Measurements from ENCODE around the gene ZCCHC2.

ZCCHC2 gene

DNA sequence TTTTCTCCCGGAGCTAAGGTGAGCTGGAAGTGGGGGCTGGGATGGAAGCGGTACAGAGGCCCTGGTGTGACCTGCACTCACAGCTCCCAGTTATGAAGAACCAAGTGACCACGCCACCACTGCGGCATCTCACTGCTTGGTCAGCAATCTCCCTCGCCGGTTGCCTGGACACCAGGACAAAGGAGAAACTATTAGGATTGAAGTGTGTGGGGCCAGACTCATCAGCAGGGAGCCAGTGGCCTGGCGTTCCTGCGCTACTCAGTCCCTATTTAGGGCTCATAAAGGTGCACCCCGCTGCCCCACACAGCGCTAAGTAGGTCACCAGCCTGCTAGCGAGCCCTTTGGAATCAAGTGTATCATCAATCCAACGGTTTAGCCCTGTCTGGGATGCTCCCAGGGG is 82.9 kb downstream of the ZCCHC2 start:
- H3K4me3 ChIP-seq (ENCODE audit: low read depth, low read length): no peak overlapping the region

DNA sequence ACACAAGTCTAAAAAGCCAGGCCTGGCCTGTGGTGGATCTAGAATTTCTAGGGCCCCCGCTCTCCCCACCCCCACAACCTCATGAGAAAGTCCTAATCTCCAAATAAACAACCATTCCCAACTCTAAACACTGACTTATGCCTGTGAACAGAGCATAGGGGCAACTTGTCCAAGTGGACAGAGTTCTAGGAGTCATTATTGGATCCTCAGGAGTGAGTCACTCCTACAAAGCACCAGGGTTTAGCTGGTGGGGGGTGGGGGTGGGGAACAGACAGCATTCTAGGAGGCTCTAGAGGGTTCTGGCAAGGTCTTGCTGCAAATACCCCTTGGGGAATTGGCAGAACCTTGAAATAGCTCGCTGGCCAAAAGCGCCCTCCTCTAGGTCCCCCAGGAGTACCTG is 83.3 kb downstream of the ZCCHC2 start:
- no peak overlapping the region for H3K4me3 ChIP-seq (ENCODE audit: low read depth, low read length)

DNA sequence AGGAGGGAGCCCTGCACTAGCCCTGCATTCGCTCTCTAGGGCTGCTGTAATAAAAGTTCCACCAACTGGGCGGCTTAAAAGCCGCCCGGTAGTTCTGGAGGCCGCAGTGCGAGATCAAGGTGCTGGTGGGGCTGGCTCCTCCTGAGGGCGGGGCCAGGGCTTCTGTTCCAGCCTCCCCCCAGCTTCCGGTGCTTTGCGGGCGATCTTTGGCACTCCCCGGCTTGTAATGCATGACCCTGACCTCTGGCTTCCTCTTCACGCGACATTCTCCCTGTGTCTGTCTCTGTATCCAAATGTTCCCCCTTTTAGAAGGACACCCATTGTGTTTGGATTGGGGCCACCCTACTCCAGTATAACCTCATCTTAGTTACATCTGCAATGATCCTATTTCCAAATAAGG is 84.5 kb downstream of the ZCCHC2 start:
- no peak overlapping the region for H3K4me3 ChIP-seq (ENCODE audit: low read depth, low read length)

DNA sequence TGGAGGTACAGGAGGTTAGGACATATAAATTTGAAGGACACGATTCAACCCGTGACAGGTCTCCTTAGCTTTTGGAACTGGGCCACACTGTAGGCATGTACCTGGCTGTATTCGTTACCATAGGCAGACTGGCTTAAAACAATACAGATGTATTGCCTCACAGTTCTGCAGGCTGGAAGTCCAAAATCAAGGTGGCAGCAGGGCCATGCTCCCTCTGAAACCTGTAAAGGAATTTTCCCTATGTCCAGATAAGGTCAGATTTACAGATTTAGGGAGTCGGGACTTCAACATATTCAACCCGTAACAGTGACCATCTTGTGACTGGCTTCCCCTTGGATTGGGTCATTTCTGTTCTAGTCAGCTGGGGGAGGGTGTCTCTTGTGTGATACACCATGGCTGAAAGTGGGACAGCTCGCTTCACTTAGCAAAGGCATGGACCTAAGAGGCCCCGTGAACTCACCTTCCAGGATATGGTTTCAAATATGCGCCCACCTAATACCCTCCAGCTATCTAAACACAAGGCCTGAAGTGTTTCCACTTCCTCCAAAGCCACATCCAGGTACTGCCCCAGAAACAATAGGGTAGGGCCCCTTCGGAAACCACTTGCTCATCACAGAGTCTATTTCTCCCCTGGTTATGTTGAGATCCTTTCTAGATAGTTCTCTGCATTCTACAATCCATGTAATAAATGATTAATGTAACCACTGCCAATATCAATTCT is 85.0 kb downstream of the ZCCHC2 start:
- no peak overlapping the region for H3K4me3 ChIP-seq (ENCODE audit: low read depth, low read length)

DNA sequence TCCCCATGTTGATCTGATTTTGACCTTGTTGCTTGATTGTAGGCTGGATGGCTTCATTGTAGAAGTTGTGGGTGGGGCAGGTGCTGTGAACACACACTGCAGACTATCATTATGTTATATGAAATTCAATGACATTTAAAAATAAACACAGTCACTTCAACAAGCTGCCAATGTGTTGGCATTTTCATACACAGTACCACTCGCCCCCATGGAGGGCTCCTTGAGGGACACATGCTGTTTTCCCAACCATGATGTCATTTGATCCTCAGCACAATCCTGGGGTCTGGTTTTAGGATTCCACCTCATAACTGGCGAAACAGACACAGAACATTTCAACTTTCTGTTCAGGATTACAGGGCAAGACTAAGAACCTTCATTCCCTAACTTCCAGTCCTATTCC is 86.9 kb downstream of the ZCCHC2 start:
- no peak overlapping the region for H3K4me3 ChIP-seq (ENCODE audit: low read depth, low read length)

DNA sequence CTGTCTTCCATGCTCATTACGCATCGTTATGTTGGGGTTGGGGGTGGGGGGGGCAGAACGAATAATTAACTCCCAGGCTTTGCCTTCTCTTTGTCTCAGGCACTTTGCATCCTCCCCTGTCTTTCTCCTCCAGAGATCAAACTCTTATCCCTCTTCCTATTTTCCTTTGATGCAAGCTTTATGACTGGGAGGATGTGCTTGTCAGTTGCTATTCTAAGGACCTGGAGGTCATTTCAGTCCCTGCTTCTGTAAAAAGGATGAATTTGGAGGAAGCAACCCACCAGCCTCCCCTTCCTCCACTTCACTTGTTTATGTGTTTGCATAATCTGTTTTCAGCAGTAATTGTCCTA is 87.5 kb downstream of the ZCCHC2 start:
- H3K4me3 ChIP-seq (ENCODE audit: low read depth, low read length): no peak overlapping the region

DNA sequence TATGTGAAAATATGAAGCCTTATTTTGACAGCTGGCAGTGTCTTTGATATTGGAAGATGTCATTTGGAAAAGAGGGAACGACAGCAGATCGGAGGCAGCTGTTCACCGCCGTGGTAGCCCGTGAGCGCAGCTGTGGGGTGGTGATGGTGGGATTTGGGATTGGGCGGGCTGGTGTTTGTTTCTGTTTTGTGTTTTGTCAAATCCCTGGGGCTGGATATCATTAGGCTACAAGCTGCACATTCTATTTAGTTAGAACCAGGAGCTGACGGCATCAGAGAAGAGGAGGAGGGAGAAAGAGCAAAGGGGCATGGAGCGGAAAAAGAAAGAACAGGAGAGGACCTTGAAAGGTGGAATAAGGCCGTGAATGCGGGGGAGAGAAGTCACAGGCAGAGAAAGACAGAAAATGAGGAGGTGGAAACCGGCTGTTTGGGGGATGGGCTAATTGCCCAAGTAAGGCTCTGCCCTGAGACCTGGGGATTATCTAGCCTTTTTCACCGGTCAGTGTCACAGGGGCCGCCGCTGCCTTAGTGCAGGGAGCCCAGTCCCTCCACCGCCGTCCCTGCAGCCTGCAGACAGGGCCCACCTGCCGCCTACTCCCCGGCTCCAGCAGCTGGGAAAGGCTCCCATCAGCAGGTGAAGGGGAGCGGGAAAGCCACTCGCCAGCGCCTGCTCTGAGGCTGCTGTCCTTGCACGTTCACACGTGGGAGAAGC is 88.0 kb downstream of the ZCCHC2 start:
- no peak overlapping the region for H3K4me3 ChIP-seq (ENCODE audit: low read depth, low read length)

DNA sequence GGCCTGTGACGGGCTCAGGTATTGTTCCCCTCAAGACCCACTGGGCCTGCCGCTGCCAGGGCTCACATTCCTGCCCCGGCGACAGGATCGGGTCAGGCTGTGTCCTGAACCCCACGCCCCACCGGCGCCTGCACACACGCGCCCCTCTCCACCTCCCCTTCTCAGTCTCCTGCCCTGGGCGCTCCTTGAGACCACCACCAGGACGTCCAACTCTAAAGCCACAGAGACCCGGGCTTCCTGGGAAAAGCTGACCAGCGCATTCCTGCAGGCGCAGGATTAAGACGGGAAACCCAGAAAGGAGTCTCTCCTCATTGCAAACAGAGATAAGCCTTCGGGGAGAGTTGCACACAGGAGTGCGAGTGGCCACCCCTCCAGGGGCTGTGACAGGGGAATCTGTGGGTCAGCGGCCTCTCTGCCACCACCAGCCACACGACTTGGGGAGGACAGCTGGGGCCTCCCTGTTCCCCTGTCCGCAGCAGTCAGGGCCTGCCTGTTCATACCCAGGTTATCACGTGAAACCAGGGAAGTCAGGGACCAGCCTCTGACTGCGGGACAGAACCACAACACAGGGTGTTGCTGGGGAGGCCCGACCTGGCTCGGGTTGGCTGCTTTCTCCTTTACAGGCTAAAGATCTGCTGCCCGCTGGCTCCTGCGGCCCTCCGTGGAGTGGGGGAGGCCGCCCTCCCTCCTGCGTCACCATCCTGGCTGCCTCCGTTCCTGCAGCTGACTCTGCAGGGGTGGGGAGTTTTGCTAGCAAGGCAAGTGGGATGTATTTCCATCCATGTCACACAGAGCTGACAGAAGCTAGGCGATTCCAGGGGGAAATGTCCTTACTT is 88.8 kb downstream of the ZCCHC2 start:
- no peak overlapping the region for H3K4me3 ChIP-seq (ENCODE audit: low read depth, low read length)

DNA sequence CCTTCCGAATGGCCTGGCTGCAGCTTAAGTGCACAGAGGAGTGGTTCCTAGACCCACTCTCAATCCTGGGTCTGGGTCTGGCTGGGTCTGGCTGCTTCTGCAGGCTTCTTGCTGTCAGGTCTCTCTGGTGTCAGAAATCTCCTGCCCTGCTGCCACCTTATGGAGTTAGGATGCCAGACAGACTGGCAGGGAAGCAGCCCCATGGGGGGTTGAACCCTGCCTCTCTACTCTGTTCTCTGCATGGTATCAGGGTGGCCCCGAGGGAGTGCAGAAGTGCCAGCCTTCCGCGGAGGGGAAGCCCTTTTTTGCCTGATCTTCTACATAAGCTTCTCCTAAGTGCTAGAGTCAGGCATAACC is 89.4 kb downstream of the ZCCHC2 start:
- H3K4me3 ChIP-seq (ENCODE audit: low read depth, low read length): no peak overlapping the region

DNA sequence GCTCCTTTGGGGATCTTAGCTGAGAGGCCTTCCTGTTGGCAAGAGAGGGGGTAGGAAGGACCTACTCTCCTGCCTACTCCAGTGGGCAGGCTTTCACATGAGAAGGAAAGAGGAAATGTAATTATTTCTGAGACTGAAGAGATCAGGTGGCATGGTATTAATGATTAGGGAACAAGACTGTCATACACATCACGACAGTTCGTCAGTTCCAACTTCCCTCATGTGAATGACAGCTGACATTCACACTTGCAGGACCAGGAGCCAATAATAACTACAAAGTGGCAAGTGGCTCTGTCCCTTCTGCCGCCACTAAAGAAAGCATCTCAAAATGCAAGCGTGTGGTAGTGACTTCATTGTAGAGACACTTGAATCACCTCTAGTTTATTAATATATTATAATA is 90.0 kb downstream of the ZCCHC2 start:
- H3K4me3 ChIP-seq (ENCODE audit: low read depth, low read length): no peak overlapping the region

DNA sequence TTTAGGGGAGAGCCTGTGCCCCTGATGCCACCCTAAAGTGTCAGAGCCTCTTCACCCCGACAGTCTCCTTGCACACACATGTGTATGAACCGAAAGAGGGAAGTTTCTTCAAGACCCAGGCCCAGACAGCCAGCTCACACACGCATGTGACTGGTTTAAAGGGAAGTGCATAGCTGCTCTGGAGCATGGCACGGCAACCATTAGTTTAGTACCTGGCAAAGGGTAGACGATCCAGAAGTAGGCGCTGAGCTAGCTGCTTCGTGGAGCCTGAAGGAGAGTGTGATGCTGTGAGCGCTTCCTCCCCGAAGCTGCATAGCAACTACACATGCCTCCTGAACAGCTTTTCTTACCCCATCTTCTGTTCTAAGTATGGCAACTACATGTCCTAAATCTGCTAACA is 91.7 kb downstream of the ZCCHC2 start:
- H3K4me3 ChIP-seq (ENCODE audit: low read depth, low read length): no peak overlapping the region

DNA sequence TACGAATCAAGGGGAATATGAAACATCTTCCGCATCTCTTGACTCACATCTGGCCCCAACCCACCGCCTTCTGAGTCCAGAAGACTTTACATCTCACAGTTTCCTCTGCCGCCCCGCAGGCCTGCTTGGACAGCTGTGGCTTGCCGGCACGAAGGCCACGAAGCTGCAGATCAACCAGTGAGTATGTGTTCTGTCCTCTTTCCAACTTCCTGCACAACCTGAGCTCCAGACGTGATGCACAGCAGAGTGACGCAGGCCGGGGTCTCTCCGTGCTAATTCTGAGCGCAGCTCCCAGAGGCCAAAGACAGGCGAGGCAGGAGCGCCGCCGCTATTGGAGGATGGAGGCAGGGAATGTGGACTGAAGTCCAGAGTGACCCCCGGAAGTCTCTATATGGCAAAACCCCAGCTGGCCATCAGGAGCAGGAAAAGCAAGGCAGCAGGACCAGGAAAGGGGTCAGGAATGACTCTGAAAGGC is 93.5 kb downstream of the ZCCHC2 start:
- H3K4me3 ChIP-seq (ENCODE audit: low read depth, low read length): no peak overlapping the region

DNA sequence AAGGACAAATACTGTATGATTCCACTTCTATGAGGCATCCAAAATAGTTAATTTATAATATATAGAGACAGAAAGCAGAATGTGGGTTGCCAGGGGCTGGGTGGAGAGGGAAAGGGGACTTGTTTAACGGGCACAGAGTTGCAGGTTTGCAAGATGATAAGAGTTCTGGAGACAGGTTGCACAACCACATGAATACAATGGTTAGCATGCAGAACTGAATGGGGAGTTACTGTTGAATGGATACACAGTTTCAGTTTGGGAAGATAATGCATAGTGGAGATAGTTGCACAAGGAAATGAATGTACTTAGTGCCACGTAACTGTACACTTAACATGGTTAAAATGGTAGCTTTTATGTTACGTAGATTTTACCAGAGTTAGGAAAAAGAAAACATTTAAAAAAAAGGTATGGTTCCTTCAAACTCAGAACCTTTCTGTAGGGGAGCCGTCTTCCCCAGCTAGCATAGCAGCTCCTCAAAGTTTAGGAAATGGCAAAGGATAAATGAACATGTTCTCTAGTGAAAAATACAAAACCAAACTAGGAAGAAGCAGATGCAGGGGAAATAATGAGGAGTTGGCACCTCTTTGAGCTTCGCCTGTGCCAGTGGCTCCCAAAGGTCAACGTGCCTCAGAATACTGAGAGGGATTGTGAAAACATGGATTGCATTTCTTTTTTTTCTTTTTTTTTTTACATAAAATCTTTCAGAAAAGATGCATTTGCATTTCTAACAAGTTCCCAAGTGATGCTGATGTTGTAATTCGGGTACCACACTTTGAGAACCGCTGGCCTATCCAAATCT is 95.2 kb downstream of the ZCCHC2 start:
- no peak overlapping the region for H3K4me3 ChIP-seq (ENCODE audit: low read depth, low read length)

DNA sequence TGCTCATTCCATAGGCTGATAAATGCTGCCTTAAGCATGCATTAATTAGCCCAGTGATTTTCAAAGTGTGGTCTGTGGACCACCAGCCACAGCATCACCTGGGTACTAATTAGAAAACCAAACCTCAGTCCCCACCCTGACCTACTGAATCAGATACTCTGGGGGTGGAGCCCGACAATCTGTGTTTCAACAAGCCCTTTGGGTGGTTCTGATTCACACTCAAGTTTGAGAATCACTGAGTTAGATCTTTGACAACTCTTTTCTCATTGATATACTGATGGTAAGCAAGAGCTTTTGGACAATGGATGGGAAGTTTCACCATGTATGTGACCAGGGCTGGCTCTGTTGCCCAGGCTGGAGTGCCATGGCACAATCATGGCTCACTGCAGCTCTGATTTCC is 95.9 kb downstream of the ZCCHC2 start:
- H3K4me3 ChIP-seq (ENCODE audit: low read depth, low read length): no peak overlapping the region

DNA sequence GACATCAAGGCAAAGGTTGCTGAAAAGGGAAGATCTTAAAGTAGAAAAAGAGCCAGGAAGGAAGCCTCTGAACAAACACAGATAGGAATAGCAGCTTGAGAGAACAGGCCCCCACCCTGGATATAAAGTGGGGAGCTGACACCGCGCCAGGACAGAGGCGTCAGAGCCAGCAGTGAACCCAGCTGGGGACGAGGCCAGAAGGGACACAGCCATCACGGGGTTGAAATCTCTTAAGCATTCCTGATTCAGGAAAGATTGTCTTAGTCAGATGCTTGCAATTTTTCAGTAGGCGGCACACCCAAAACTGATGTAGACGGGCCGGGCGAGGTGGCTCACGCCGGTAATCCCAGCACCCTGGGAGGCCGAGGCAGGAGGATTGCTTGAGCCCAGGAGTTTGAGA is 98.7 kb downstream of the ZCCHC2 start:
- no peak overlapping the region for H3K4me3 ChIP-seq (ENCODE audit: low read depth, low read length)

DNA sequence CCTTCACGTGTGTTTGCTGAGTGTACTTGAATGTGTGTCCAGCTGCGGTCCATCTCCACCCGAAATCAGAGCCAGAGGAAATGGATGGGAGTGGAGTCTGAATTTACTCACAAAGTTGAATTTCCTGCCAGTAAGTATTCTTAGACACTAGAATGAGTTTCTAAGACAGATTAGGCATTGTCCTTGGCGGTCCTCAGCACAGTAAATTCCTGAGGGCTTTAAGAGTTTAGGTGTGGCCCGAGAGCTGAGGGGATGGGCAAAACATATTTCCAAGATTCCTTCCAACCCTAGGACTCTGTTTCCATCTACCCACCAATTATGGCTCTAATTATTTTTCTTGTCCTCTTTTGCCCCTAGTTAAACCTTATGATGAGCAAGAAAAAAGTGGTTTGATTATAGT is 102.2 kb downstream of the ZCCHC2 start:
- H3K4me3 ChIP-seq (ENCODE audit: low read depth, low read length): no peak overlapping the region

All from iPS-11a (cell line).